ENCODE measurements around the gene B3GALT5. TPM values are rescaled to one million over a fixed set of nuclear protein-coding genes. Genes with fewer than 3 reads are reported as not detected.

B3GALT5 gene
- total and polyA plus RNA-seq, 7 donors = under 0.01 to 1.0 (median 0.06) TPM; not detected in 2

DNA sequence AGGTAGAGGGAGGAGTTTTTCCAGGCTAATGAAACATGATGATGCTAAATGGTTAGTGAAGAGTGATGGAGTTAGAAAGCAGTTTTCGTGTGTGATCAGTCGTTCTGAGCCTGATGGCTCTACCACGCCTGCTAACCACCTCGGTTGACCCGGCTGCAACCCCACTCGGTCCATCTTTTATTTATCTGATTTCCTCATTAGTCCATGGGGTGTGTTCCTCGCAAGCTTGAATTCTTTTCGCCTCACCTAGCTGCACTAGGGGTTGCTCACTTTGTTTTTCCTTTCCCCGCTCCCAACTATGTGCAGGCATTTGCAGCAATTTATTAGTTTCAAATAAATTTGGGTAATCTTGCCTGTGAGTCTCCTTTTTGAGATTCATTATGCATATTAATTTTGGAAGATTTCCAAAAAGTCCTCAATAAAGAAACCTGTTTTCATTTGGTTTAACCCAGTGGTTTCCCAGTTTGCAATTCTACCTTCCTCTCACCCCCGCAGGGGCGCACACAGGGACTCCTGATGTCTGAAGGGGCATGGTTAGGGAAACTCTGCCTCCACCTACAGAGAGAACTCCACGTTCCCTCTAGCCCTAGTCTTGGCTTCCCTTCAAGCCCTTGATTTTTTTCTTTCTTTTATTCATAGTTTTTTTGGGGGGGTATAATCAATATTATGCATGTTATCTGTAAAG, 12.6 kb downstream of the B3GALT5 start:
- no peak for TF ChIP-seq CTCF (IDR thresholded peaks at IDR 0.05)
- DNase-seq (no peak), ATAC-seq (no peak)
- intact Hi-C loops (cut with DNase I) = no loop called here
- Histone ChIP-seq H3K9me3 (no peaks in the 10 kb centered on the region), H3K36me3 (ENCODE audit: insufficient read depth in 1 of 2, low read depth in 1 of 2) (no peaks in the 10 kb centered on the region), H3K4me1 (no peaks in the 10 kb centered on the region), H3K27ac (no peak overlapping the region), H3K4me3 (no peak overlapping the region), H3K27me3 (ENCODE audit: insufficient read depth in 3 of 3, low read length in 2 of 3) (no peaks in the 10 kb centered on the region)
- 77 to 84% (median 82%) methylated on average over 12 of the region's 12 CpGs for WGBS, 3 donors

DNA sequence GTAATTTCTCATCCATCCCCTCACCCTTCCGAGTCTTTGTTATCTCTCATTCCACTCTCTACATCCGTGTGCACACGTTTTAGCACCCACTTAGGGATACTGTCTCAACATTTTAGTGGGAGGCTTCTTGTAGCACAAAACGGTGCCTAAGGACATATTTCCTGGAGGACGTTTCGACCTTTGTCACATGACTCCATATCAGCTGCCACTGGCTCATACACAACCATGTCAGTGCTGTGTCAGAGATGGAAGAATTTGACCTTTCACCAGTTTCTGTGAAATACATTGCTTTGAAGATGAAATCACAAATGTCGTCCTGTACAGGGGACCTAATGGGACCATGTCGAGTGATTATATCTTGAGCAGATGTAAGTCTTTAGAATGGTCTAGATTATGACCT, 15.6 kb downstream of the B3GALT5 start:
- Histone ChIP-seq H3K27me3 (ENCODE audit: insufficient read depth in 3 of 3, low read length in 2 of 3) (no peaks in the 10 kb centered on the region), H3K27ac (no peak overlapping the region), H3K4me3 (no peak overlapping the region), H3K9me3 (no peaks in the 10 kb centered on the region), H3K4me1 (no peaks in the 10 kb centered on the region), H3K36me3 (ENCODE audit: insufficient read depth in 1 of 2, low read depth in 1 of 2) (no peaks in the 10 kb centered on the region)
- no peak for TF ChIP-seq CTCF (IDR thresholded peaks at IDR 0.05)
- intact Hi-C loops (cut with DNase I) = no loop called here
- ATAC-seq (no peak), DNase-seq (no peak)
- WGBS, 3 donors = 79 to 83% (median 79%) methylated on average over 8 of the region's 8 CpGs

DNA sequence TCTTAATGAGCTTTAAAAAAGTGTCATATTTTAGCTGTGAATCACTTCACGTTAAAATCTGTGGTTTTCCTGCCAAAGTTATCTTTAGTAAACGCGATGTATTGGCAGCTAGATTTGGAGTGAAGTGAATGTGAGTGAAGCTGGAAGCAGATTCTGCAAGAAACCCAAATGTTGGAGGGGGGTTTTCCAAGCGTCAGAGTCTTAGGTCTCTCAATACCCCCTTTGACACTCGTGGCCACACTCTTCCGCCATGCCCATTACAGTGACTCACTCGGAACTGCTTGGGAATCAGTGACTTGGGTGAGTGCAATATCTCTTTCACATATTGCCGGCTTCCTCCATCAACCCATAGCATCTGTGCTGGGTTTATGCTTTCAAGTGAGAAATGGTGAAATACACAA, 17.5 kb downstream of the B3GALT5 start:
- DNase-seq (no peak), ATAC-seq (no peak)
- no peaks in the 10 kb centered on the region for H3K27me3 ChIP-seq (ENCODE audit: insufficient read depth in 3 of 3, low read length in 2 of 3)
- H3K4me3 ChIP-seq = no peak overlapping the region
- H3K36me3 ChIP-seq (ENCODE audit: insufficient read depth in 1 of 2, low read depth in 1 of 2) = no peaks in the 10 kb centered on the region
- no peak overlapping the region for H3K27ac ChIP-seq
- WGBS, 3 donors = 48 to 69% (median 60%) methylated on average over 8 of the region's 8 CpGs
- H3K4me1 ChIP-seq = no peaks in the 10 kb centered on the region
- H3K9me3 ChIP-seq = no peaks in the 10 kb centered on the region
- intact Hi-C loops (cut with DNase I) = no loop called here
- TF ChIP-seq CTCF (IDR thresholded peaks at IDR 0.05) = no peak

- no peak overlapping the region for H3K4me3 ChIP-seq
- H3K27me3 ChIP-seq (ENCODE audit: insufficient read depth in 3 of 3, low read length in 2 of 3) = no peaks in the 10 kb centered on the region
- no peaks in the 10 kb centered on the region for H3K4me1 ChIP-seq
- no peak overlapping the region for H3K27ac ChIP-seq
- no peaks in the 10 kb centered on the region for H3K9me3 ChIP-seq
- no peak for TF ChIP-seq CTCF (IDR thresholded peaks at IDR 0.05)
- WGBS, 3 donors = 42 to 44% (median 43%) methylated on average over 2 of the region's 2 CpGs
- intact Hi-C loops (cut with DNase I) = no loop called here
- no peak for ATAC-seq
- no peaks in the 10 kb centered on the region for H3K36me3 ChIP-seq (ENCODE audit: insufficient read depth in 1 of 2, low read depth in 1 of 2)
- no peak for DNase-seq
These were observed 18.1 kb downstream of the B3GALT5 start for GRCh38 chr21:39630827-39631226.

Data from psoas muscle (tissue), 8 donors.